ENCODE measurements around the gene ABR.
"Not testable (repeated sequence)": the region's sequence is repeated elsewhere in the genome, so short reads cannot be mapped to it uniquely, and the experiment has no call there.

The ABR gene

DNA sequence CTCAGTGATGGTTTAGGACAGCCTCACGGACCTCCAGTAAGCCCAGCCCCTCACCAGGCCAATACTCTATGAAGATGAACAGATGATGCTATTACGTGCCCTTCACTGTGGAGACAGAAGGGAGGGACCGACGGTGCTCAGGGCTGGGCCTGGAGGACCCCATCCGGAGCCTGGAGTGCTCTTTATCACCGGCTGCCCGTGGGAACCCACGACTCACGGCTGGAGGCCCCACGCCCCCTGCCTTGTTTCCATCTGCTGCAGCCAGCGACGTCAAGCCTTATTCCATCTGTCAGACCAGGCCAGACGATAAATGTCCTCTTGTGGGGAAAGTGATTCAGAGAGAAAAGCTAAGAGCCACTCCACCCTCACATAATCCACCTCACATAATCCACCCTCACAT is 186.8 kb downstream of the ABR start:
- no peak for DNase-seq (ENCODE audit: low read depth, low spot score)
- no peak overlapping the region for H3K4me3 ChIP-seq (ENCODE audit: low read length)

GRCh38 chr17:988561-988960 is 191.2 kb downstream of the ABR start:
- no peak overlapping the region for H3K4me3 ChIP-seq (ENCODE audit: low read length)
- DNase-seq (ENCODE audit: low read depth, low spot score) = no peak

DNA sequence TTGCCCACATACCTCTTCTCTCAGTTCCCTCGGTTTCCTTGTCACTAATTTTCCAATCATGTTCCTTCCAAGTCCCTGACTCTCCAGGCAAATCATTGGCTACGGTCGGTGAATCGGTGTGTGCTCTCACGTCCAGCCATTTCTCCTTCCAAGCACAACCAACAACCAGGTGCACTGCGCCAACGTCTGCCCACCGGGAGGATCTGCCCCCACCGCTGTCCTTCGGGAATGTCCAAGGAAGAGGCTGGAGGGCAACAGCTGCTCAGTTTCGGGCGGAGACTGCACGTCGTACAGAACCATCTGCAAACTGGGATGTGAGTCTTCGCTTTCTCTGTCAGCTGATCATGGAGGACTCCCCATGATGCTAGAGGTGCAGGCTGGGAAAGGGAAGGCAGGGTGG is 191.8 kb downstream of the ABR start:
- no peak overlapping the region for H3K4me3 ChIP-seq (ENCODE audit: low read length)
- DNase-seq (ENCODE audit: low read depth, low spot score) = no peak

DNA sequence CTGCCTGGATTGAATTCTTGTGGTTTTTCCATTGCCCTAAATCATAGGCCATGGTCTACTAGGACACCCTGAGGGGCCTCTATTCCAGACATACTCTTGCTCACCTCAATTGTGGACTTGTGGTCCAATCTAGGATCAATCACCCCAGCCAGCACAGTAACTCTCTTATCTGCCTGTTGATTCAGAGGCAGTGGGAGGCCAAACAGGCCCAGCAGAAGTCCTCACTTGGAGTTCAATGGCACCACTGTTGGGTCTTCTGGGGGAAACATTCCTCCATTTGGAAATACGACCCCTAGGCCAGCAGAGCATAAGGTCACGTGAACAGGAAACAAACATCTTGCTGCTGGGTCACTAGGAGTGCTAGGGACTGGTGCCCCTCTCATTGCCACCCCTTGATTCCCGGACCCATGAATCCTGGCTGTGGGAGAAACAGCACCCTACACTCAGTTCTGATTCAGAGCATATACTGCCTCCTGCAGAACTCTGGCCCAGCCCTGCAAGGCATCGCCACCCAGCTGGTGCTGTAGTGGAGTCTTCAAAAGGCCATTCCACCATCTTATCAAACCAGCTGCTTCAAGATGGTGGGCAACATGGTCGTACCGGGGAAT is 193.4 kb downstream of the ABR start:
- DNase-seq (ENCODE audit: low read depth, low spot score) = no peak
- no peak overlapping the region for H3K4me3 ChIP-seq (ENCODE audit: low read length)

DNA sequence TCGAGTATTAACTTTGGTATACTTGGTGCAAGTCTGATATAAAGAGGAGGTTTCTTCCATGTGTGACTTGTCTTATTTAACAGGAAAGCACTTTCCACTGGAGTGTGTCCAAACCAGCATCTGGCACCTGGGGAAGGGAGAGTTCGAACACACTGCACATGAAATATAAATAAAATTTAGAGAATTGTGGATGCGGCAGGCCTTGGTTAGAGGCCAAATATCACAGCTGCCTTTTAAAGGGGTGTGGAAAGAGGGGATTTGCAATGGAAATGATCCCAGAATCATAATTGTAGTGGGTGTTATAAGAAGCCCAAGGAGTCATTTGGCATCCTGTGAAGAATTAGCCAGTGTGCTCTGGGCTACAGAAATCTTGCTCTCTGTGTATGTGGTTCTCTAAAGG is 195.9 kb downstream of the ABR start:
- H3K4me3 ChIP-seq (ENCODE audit: low read length) = no peak overlapping the region
- no peak for DNase-seq (ENCODE audit: low read depth, low spot score)

DNA sequence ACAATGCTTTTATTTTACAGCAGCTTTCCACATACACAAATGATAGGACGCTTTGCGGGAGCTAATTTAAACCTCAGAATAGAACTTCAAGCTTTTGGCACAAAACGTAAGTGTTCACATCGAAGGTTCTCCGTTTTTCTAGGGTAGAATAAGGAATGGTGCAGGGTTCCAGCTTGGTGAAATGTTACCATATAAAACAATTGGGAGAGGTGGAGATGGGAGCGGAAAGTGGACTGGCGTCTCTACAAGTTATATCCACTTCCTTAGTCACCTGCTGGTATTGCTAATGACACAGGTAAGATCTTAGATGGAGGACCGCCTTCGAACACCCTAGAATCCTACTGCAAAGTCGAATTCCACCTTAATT is 198.5 kb downstream of the ABR start:
- H3K4me3 ChIP-seq (ENCODE audit: low read length) = no peak overlapping the region
- no peak for DNase-seq (ENCODE audit: low read depth, low spot score)

DNA sequence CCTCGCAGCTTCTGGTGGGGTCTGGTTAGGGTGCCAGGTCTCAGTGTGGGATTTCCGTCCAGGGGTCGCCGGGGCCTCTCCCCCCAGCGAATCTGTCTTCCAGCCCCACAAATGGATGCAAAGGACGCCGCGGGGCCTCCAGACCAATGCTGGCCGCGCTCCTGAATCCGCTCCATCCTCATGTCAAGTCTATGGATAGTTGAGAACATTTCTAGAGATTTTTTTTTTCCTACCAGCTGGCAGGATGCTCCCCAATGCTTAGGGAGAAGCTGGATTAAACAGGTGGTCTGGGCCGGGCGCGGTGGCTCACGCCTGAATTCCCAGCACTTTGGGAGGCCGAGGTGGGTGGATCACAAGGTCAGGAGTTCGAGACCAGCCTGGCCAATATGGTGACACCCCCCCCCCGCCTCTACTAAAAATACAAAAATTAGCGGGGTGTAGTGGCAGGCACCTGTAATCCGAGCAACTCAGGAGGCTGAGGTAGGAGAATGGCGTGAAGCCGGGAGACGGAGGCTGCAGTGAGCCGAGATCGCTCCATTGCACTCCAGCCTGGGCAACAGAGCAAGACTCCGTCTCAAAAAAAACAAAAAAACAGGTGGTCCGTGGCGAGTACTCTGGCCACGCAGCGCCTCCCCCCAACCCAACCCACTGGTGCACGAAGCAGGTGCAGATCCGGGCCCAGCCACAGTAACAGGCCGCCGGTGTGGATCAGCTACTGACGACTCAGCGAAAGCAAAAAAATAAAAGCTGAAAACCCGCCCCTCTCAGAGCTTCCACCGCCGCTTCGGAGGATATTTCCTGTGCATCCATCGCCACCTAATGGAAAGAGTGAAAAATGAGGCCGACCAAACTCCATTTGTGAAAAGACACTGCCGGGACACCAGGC is 199.1 kb downstream of the ABR start:
- peak overlapping the region; percentile 50 for H3K4me3 ChIP-seq (ENCODE audit: low read length)
- DNase-seq (ENCODE audit: low read depth, low spot score) = peak; percentile 88

- DNase-seq (ENCODE audit: low read depth, low spot score) = peak; percentile 28
- peak within 1 kb of the TSS; percentile 51 for H3K4me3 ChIP-seq (ENCODE audit: low read length)
Measured at GRCh38 chr17:979539-980405, 200.0 kb downstream of the ABR start, which contains the start of gene NXN. NXN (minus strand) TSS chr17:979776.

DNA sequence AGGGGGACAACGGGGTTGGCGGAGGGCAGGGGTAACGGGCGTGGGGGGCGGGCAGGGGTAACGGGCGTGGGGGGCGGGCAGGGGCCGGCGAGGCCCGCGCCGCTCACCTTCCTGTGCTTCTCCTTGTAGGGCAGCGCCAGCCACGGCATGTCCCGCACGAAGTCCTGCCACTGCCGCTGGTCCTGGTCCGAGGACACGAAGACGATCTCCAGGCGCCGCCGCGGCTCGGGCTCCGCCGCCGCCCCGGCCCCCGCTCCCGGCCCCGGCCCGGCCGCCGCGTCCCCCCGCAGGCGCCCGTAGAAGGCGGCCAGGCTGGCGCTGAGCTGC is 200.6 kb downstream of the ABR start:
- no peak for DNase-seq (ENCODE audit: low read depth, low spot score)

DNA sequence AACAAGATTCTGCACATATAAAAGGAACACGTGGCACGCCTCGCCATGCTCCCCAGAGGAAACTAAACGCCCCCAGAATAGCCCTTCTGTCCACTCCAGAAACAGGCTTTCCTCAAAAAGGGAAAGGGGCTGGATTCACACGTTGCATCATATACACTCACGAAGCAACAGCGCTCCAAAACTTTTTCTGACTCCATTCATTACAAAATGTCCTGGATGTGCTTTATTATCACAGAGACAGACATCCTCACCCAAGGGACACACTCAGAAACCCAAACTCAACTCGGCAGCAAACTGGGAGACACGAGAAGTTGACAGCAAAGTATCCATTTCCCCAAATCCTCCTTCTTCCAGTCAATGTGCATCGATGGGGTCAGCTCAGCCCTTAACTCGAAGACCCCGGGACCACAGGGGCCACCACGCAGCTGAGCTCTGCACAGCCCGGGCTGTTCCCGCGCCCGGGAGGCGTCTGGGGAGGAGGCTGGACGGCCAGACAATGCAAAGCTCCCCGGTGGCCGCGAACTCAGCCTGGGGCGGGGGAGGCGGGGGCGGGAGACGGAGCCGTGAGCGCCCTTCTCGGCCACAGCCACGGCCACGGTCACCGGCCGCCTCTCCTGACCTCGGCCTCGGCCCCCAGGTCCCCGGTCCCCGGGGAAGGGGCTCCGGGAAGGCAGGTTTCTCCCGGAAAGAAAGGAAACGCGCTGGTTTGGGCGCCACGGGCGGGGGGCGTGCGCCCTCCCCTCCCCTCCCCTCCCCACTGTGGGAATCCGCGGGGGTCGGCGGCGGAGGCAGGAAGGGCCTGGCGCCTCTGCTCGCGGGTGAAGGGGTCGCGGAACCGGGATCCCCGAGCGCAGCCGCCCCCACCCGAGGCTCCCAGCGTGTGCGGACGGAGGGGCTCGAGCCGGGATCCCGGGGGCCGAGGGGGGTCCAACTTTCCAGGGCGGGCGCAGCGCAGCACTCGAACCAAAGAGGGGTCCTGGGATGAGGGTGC is 201.4 kb downstream of the ABR start:
- H3K4me3 ChIP-seq (ENCODE audit: low read length) = peak overlapping the region; percentile 47
- no peak for DNase-seq (ENCODE audit: low read depth, low spot score)

More for the DNA sequence above, 200.6 kb downstream of the ABR start:
- peak overlapping the region; percentile 51 for H3K4me3 ChIP-seq (ENCODE audit: low read length)

GRCh38 chr17:977166-977565 is 202.6 kb downstream of the ABR start:
- H3K4me3 ChIP-seq (ENCODE audit: low read length) = no peak overlapping the region
- DNase-seq (ENCODE audit: low read depth, low spot score) = no peak

DNA sequence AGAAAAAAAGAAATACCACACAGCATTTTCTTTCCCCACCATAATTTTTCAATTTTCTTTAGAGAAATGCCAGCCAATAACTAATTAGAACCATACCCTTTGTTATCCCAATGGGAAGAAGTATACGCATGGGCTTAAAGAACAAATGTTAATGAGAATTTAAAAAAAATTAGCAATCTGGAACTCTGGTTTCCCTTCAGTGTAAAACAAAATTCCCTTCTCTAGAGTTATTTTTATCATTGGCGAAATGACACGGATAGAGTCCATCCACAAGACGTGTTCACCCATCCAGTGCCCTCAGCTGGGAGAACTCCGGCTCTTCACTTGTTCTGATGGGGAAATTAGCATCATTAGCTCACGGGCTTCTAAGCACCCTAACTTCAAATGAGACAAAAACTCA is 203.5 kb downstream of the ABR start:
- no peak for DNase-seq (ENCODE audit: low read depth, low spot score)
- H3K4me3 ChIP-seq (ENCODE audit: low read length) = no peak overlapping the region

DNA sequence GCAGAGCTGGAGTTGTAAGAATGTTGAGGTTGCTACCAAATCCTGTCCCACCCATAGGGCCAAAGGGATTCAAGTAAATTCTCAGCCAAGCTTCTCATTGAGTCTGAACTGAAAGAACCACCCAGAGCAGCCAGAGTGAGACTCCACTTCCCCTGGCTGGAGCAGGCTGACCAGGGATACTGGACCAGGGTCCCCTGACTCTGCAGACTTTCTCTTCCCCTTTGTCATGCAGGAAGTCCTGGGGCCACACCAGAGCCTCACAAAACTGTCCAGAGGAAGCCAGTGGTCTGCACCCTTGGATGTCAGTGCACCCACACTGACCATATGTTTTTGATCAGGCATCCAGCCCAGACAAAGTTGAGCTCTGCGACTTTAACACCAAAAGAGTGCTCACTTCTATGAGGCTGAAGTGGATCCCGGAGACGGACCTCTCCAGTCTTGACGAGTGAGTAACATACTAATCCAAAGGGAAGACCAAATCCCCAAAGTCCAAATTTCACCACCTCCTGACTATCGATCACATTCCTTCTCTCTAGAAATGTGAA is 204.3 kb downstream of the ABR start:
- no peak for DNase-seq (ENCODE audit: low read depth, low spot score)
- no peak overlapping the region for H3K4me3 ChIP-seq (ENCODE audit: low read length)

DNA sequence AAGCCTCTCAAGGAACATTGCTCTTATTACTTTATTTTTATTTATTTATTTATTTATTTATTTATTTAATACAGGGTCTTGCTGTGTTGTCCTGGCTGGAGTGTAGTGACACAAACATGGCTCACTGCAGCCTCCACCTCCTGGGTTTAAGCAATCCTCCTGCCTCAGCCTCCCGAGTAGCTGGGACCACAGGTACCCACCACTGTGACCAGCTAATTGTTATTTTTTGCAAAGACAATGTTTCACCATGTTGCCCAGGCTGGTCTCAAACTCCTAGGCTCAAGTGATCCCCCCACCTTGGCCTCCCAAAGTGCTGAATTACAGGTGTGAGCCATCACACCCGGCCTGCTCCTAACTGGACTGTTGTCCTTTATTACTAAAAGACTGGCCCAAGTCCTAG is 205.0 kb downstream of the ABR start:
- not testable (repeated sequence) for H3K4me3 ChIP-seq (ENCODE audit: low read length); DNase-seq (ENCODE audit: low read depth, low spot score)

GRCh38 chr17:973053-973452 is 206.7 kb downstream of the ABR start:
- no peak overlapping the region for H3K4me3 ChIP-seq (ENCODE audit: low read length)
- no peak for DNase-seq (ENCODE audit: low read depth, low spot score)

- DNase-seq (ENCODE audit: low read depth, low spot score); H3K4me3 ChIP-seq (ENCODE audit: low read length): not testable (repeated sequence)
Measured at GRCh38 chr17:971861-972260, 207.9 kb downstream of the ABR start.

GRCh38 chr17:970364-970763 is 209.4 kb downstream of the ABR start:
- DNase-seq (ENCODE audit: low read depth, low spot score) = no peak
- no peak overlapping the region for H3K4me3 ChIP-seq (ENCODE audit: low read length)

DNA sequence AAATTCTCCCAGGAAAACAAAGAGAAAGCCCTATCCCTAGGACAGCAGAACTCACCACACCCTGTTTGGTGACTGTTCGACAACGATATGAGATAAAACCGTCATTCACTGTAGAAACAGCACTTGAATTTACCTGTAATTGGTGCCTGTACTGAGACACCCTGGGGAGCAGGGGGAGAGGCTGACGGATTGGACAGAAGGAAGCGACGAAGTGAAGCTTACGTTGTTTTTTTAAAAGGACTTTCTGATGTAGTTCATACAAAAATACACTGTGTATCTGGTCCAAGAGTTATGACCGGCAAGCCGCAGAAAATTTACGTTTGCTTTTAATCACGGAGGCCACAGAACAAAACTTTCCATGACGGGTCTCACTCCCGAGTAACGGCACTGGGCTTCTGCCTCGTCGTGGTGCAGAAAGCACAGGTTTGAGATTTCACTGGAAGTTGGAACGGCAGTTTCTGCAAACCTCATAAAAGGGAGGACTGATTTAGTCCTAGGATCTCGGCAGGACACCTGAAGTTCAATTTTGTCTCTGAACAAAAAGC is 209.9 kb downstream of the ABR start:
- DNase-seq (ENCODE audit: low read depth, low spot score) = no peak
- H3K4me3 ChIP-seq (ENCODE audit: low read length) = no peak overlapping the region

Measured in Jurkat, Clone E6-1 (cell line).